ENCODE data around the gene DTYMK.

The DTYMK gene

DNA sequence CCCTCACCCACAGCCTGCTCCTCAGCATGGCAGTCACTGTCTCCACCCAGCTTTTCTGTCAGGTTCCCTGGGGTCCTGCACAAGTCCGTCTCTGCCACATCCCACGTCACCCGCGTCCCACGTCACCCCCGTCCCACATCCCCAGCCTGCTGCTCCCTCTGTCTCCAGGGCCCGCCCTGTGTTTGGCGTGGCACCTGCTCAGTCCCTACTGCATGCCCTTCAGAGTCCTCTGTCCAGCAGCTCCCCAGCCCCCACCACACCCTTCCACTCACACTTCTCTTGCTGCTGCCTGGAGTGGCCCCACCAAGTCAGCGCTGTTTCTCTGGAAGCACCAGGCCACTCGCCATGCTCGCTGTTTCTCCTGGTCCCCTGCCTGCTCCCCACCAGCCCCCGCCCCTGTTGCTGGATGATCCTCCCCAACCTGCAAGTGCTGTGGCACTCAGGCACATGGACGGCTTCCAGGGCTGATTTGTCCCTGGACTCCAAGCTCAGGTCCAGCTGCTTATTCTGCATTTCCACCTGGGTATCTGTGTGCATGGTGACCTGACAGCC, 30.3 kb downstream of the DTYMK start:
- no peak for TF ChIP-seq CTCF (conservative IDR thresholded peaks at IDR 0.05; ENCODE audit: low read length)
- no peak overlapping the region for H3K4me3 ChIP-seq (ENCODE audit: low read length)
- DNase-seq (ENCODE audit: low read depth): no peak

DNA sequence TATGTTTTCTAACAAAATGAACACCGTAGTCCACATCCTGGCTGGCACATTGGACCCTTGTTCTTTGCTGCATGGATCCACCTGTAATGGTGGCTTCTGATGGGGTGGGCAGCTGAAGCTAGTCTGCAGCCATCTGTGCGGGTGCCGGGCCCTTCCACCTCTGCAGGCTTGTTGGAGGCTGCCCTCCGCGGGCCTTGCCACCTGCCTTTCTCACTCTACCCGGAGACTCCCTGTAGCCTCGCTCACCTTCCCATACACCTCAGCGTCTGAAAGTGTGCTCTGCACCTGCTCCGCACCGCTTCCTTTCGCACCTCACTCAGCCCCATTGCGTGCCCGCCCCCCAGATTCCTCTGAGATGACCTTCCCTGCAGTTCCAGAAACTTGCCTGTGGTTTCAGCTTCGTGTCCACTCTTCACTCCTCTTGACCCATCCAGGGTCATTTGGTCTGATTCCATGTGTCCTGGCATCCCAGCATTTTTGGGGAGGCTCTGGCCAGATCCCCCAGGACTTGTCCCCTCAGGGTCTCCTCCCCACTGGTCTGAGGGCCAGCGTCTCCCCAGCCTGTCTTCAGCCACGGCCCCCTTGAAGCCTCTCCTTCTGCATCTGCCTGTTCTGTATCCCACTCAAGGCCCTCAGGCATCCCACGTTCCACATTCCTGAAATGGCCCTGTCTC, 31.0 kb downstream of the DTYMK start:
- TF ChIP-seq CTCF (conservative IDR thresholded peaks at IDR 0.05; ENCODE audit: low read length): no peak
- H3K4me3 ChIP-seq (ENCODE audit: low read length): no peak overlapping the region
- DNase-seq (ENCODE audit: low read depth): no peak

DNA sequence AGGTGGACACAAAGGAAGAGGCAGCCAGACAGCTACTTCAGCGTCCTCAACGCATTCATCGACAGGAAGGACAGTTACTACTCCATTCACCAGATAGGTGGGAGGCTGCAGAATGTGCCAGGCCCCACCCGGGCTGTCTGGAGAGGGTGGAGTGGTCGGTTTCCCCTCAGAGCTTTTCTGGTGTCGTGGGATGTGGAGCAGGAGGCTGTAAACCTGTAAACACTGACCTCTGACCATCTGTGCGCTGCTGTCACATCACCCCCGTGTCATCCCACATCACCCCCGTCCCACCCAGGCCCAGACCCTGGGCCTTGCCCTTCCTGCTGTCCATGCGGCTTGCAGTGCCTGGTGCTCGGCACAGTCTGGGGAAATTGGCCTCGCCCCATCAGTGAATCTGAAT, 32.1 kb downstream of the DTYMK start:
- no peak for TF ChIP-seq CTCF (conservative IDR thresholded peaks at IDR 0.05; ENCODE audit: low read length)
- DNase-seq (ENCODE audit: low read depth): no peak
- H3K4me3 ChIP-seq (ENCODE audit: low read length): no peak overlapping the region

DNA sequence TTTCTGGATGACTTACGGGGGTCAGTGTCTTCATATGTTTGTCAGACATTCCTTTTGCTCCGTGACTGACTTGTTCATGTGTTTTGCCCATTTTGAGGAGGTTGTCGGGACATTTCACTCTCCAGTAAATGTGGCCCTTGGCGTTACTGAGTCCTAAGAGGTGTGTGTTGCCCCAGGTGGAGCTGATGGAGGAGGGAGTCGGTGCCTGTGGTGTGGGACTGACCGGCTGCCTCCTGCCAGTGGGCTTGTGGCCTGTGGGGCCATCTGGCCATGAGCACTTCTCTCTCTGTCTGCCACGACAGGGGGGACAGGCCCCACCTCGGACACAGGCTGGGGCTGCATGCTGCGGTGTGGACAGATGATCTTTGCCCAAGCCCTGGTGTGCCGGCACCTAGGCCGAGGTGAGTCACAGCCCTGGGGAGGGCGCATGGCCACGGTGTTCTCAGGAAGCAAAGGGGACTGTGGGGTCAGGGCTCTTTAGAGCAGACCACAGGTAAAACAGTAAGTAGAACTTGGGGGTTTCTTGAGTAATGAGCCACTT, 33.3 kb downstream of the DTYMK start:
- DNase-seq (ENCODE audit: low read depth): no peak
- H3K4me3 ChIP-seq (ENCODE audit: low read length): no peak overlapping the region
- TF ChIP-seq CTCF (conservative IDR thresholded peaks at IDR 0.05; ENCODE audit: low read length): no peak

- no peak for DNase-seq (ENCODE audit: low read depth)
- TF ChIP-seq CTCF (conservative IDR thresholded peaks at IDR 0.05; ENCODE audit: low read length): no peak
- H3K4me3 ChIP-seq (ENCODE audit: low read length): no peak overlapping the region
Measured at GRCh38 chr2:241652722-241653121, 33.9 kb downstream of the DTYMK start.

DNA sequence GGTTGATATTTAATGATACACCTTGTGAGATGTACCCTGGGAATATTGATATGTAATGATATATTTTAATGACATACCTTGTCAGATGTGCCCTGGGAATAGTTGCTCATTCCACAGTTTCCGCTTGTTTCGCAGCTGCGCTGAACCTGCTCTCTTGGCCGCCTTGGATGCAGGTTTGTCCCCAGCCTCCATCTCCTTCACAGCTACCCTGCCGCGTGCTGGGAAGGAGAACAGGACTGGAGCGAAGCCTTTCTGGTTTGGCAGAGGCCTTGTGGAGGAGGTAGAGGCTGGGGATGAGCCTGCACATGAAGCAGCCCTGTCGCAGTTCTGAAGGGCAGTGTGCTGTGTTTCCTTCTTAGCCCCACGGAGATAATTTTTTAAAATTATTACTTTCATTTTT, 34.5 kb downstream of the DTYMK start:
- TF ChIP-seq CTCF (conservative IDR thresholded peaks at IDR 0.05; ENCODE audit: low read length): no peak
- no peak overlapping the region for H3K4me3 ChIP-seq (ENCODE audit: low read length)
- no peak for DNase-seq (ENCODE audit: low read depth)

DNA sequence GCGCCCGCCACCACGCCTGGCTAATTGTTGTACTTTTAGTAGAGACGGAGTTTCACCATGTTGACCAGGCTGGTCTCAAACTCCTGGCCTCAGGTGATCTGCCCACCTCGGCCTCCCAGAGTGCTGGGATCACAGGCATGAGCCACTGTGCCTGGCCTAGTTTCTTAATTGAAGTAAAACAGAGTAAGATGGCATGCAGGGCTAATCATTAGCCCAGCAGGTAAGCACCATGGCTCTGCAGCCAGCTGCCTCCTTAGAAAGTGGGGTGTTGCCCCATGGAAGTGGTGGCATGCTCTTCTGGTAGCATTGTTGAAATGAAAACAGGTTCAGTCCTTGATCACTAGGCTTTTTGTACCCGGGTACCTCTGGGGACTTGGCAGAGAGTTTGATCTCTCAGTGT, 36.7 kb downstream of the DTYMK start:
- no peak for DNase-seq (ENCODE audit: low read depth)
- H3K4me3 ChIP-seq (ENCODE audit: low read length): no peak overlapping the region
- TF ChIP-seq CTCF (conservative IDR thresholded peaks at IDR 0.05; ENCODE audit: low read length): no peak
